ENCODE measurements around the gene MFAP3.

The MFAP3 gene

GRCh38 chr5:154098465-154098864, 59.7 kb downstream of the MFAP3 start:
- Histone ChIP-seq H3K4me3 (no peak overlapping the region), H3K27ac (no peak overlapping the region)
- TF ChIP-seq, protein P1, sequence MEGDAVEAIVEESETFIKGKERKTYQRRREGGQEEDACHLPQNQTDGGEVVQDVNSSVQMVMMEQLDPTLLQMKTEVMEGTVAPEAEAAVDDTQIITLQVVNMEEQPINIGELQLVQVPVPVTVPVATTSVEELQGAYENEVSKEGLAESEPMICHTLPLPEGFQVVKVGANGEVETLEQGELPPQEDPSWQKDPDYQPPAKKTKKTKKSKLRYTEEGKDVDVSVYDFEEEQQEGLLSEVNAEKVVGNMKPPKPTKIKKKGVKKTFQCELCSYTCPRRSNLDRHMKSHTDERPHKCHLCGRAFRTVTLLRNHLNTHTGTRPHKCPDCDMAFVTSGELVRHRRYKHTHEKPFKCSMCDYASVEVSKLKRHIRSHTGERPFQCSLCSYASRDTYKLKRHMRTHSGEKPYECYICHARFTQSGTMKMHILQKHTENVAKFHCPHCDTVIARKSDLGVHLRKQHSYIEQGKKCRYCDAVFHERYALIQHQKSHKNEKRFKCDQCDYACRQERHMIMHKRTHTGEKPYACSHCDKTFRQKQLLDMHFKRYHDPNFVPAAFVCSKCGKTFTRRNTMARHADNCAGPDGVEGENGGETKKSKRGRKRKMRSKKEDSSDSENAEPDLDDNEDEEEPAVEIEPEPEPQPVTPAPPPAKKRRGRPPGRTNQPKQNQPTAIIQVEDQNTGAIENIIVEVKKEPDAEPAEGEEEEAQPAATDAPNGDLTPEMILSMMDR (IDR thresholded peaks at IDR 0.05), result no peak
- no peak for DNase-seq (ENCODE audit: low spot score)

- DNase-seq (ENCODE audit: low spot score), result no peak
- TF ChIP-seq, protein P1 (IDR thresholded peaks at IDR 0.05), result no peak
- no peak overlapping the region for H3K4me3 ChIP-seq
- H3K27ac ChIP-seq, result no peak overlapping the region
Measured at GRCh38 chr5:154101184-154101583, 62.4 kb downstream of the MFAP3 start.

DNA sequence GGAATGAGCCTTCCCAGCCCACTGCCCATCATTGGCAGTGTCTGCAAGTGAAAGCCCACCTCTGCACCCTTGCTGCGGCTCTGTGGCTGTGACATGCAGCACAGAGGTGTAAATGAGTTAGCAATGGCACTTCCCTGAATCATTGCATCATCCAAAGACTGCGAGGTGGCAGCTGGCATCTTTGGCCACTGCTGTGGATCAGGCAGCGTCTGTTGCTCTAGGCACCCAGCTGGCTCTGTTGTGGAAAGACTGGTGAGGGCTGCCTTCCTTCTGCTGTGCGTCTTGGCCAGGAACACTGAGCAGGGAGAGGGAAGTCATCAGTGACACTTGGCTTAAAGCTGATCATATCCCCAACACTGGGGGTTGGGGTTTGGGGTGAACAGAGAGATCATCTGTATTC, 64.5 kb downstream of the MFAP3 start:
- TF ChIP-seq, protein P1 (IDR thresholded peaks at IDR 0.05), result no peak
- DNase-seq (ENCODE audit: low spot score), result no peak
- Histone ChIP-seq H3K4me3 (no peak overlapping the region), H3K27ac (no peak overlapping the region)
